ENCODE results near the gene ANAPC1.

- TF ChIP-seq POLR2AphosphoS5 (IDR thresholded peaks at IDR 0.05; ENCODE audit: low read depth, low read length) (no peak), POLR2A (IDR thresholded peaks at IDR 0.05; ENCODE audit: low read depth, low read length) (no peak), TAF1 (IDR thresholded peaks at IDR 0.05; ENCODE audit: borderline replicate concordance, low read depth, low read length) (no peak)
These were observed 13.6 kb upstream of the ANAPC1 start for GRCh38 chr2:111897630-111897923.

All from GM12892 (cell line).